DND-41 (cell line): ENCODE measurements around the gene MAP2K2.

ENCODE experiments used
- CTCF ChIP-seq: IDR thresholded peaks from 2 replicates; pipeline ENCODE4 v1.5.1; 2012; ENCODE audit warnings: borderline replicate concordance, low read length, moderate library complexity, mild to moderate bottlenecking; ENCODE audit not compliant: poor library complexity, severe bottlenecking; ENCODE audit errors: extremely low read depth
- EZH2 ChIP-seq: IDR thresholded peaks from 3 replicates; pipeline ENCODE4 v1.6.1; 2012; ENCODE audit warnings: borderline replicate concordance, low read depth, mild to moderate bottlenecking, moderate library complexity, low read length, inconsistent platforms; ENCODE audit not compliant: severe bottlenecking

GRCh38 chr19:4058693-4059452 lies 65.0 kb downstream of the MAP2K2 start:
- TF ChIP-seq EZH2 (no peak), CTCF (no peak)
